T47D (cell line): ENCODE measurements around the gene LYZL4.

ENCODE experiments used
- DNase-seq, 2 experiments: peaks; one replicate each; pipeline versions ENCODE4 v3.0.0 to v3.0.0-alpha.2; 2011 to 2012; ENCODE audit warnings: low read depth in 1 of 2, low spot score in 1 of 2
- JUND ChIP-seq: IDR thresholded peaks from 2 replicates; pipeline ENCODE4 v1.6.1; 2012; ENCODE audit warnings: low read depth
- in situ Hi-C: cut with HindIII; loops from 2 replicates; pipeline ENCODE4 v1.10.0; 2016; ENCODE audit warnings: low sequenced_read_pairs, low pct_unique_long_range_greater_than_20kb

The LYZL4 gene

GRCh38 chr3:42410370-42411131 lies at the start of gene LYZL4:
Gene LYZL4 (minus strand): TSS chr3:42410610. CDS start chr3:42407251, 3,359 bp downstream.
- no peak for DNase-seq
- in situ Hi-C loops = no loop called here
- no peak for TF ChIP-seq JUND

GRCh38 chr3:42459151-42459550 lies 48.7 kb upstream of the LYZL4 start:
- no peak for DNase-seq
- in situ Hi-C loops = no loop called here
- no peak for TF ChIP-seq JUND

- no peak for TF ChIP-seq JUND
- in situ Hi-C loops = no loop called here
- DNase-seq = no peak
These were observed 45.8 kb upstream of the LYZL4 start for GRCh38 chr3:42456211-42456610.

- DNase-seq = peak in 1 of 2 experiments; percentile 58
- in situ Hi-C loops = no loop called here
- no peak for TF ChIP-seq JUND
These were observed 41.3 kb upstream of the LYZL4 start for GRCh38 chr3:42451546-42452230.

- in situ Hi-C loops = no loop called here
- TF ChIP-seq JUND = no peak
- DNase-seq = peak in 1 of 2 experiments; percentile 45
These were observed 40.7 kb upstream of the LYZL4 start for GRCh38 chr3:42451116-42451515.

- in situ Hi-C loops = no loop called here
- no peak for DNase-seq
- TF ChIP-seq JUND = no peak
These were observed 40.2 kb upstream of the LYZL4 start for GRCh38 chr3:42450567-42450966.

GRCh38 chr3:42447481-42447880 lies 37.1 kb upstream of the LYZL4 start:
- no peak for DNase-seq
- in situ Hi-C loops = no loop called here
- TF ChIP-seq JUND = no peak

- in situ Hi-C loops = no loop called here
- TF ChIP-seq JUND = no peak
These were observed 36.0 kb upstream of the LYZL4 start for GRCh38 chr3:42446111-42447050.

GRCh38 chr3:42443819-42444436 lies 33.5 kb upstream of the LYZL4 start:
- TF ChIP-seq JUND = no peak
- peak; percentile 83 to 92 for DNase-seq
- in situ Hi-C loops = no loop called here

More at GRCh38 chr3:42446111-42447050, 36.0 kb upstream of the LYZL4 start:
- no peak for DNase-seq

GRCh38 chr3:42443292-42443691 lies 32.9 kb upstream of the LYZL4 start:
- in situ Hi-C loops = no loop called here
- DNase-seq = no peak
- TF ChIP-seq JUND = no peak

- no peak for TF ChIP-seq JUND
- in situ Hi-C loops = no loop called here
- no peak for DNase-seq
These were observed 32.2 kb upstream of the LYZL4 start for GRCh38 chr3:42442640-42443039.

- TF ChIP-seq JUND = no peak
- in situ Hi-C loops = no loop called here
- no peak for DNase-seq
These were observed 31.4 kb upstream of the LYZL4 start for GRCh38 chr3:42441791-42442190.
